ENCODE data around the gene COL12A1. TPM values are rescaled to one million over a fixed set of nuclear protein-coding genes. Genes with fewer than 3 reads are reported as not detected.

The COL12A1 gene
- total and polyA plus RNA-seq, 2 experiments from 2014 or later: 0.39 to 6.3 TPM

- H2AFZ ChIP-seq: peak overlapping the region; percentile 99; the same call in 1 of the 2 replicates
- Mint-ChIP-seq H3K27me3 (ENCODE audit: insufficient read depth, low read depth, poor library complexity) (peaks cover 4% of the 10 kb centered on the region), H3K27ac (no peak overlapping the region), H3K36me3 (ENCODE audit: low read depth) (no peaks in the 10 kb centered on the region), H3K4me1 (peaks cover 16% of the 10 kb centered on the region), H3K4me3 (peak overlapping the region; percentile 77), H3K9me3 (no peaks in the 10 kb centered on the region)
- H4K20me1 ChIP-seq (replicated peaks; ENCODE audit: insufficient read depth): no peaks in the 10 kb centered on the region
- ATAC-seq: peak; percentile 98
- H3K4me3 ChIP-seq: peak overlapping the region; percentile 66
- H3K27me3 ChIP-seq (ENCODE audit: insufficient read depth): peaks cover 29% of the 10 kb centered on the region
- no peaks in the 10 kb centered on the region for H3K36me3 ChIP-seq (ENCODE audit: insufficient read depth)
- H3K27ac ChIP-seq (ENCODE audit: low read depth): no peak overlapping the region
- DNase-seq (ENCODE audit: low spot score): peak; percentile 72
- no peaks in the 10 kb centered on the region for H3F3A ChIP-seq (replicated peaks; ENCODE audit: low read depth)
- H3K4me1 ChIP-seq (ENCODE audit: insufficient read depth): peaks cover 7% of the 10 kb centered on the region; the same call in 1 of the 2 replicates
- peaks cover 4% of the 10 kb centered on the region; the same call in 1 of the 2 replicates for H3K9me2 ChIP-seq (ENCODE audit: insufficient read depth)
- TF ChIP-seq REST (IDR thresholded peaks at IDR 0.05; ENCODE audit: unreplicated experiment) (no peak), NANOG (IDR thresholded peaks at IDR 0.05; ENCODE audit: borderline replicate concordance) (no peak), ZNF114 (CRISPR knock-in tag; IDR thresholded peaks at IDR 0.05) (no peak), JUNB (IDR thresholded peaks at IDR 0.05; ENCODE audit: unreplicated experiment) (no peak), POLR2AphosphoS5 (IDR thresholded peaks at IDR 0.05; ENCODE audit: low read depth) (no peak), STAT1 (IDR thresholded peaks at IDR 0.05; ENCODE audit: unreplicated experiment) (no peak), CTCF (conservative IDR thresholded peaks at IDR 0.05; ENCODE audit: low read depth in 2 of 2) (no peak), EZH2phosphoT487 (IDR thresholded peaks at IDR 0.05; ENCODE audit: unreplicated experiment) (no peak), ETS1 (IDR thresholded peaks at IDR 0.05) (no peak), ZNF331 (CRISPR knock-in tag; IDR thresholded peaks at IDR 0.05; ENCODE audit: low read depth) (no peak), ZNF462 (CRISPR knock-in tag; IDR thresholded peaks at IDR 0.05) (no peak), EZH2 (IDR thresholded peaks at IDR 0.05; ENCODE audit: low read depth, unreplicated experiment) (no peak)
- H3K79me2 ChIP-seq (replicated peaks; ENCODE audit: insufficient read depth): no peaks in the 10 kb centered on the region
- peak overlapping the region; percentile 89 for H3K4me2 ChIP-seq
These were observed 120.9 kb downstream of the COL12A1 start for GRCh38 chr6:75084872-75085381.
